ENCODE measurements around the gene ALOX5AP. TPM values are rescaled to one million over a fixed set of nuclear protein-coding genes. Genes with fewer than 3 reads are reported as not detected.
"Not testable (repeated sequence)": the region's sequence is repeated elsewhere in the genome, so short reads cannot be mapped to it uniquely, and the experiment has no call there.

Gene ALOX5AP
- total and polyA plus RNA-seq, 4 experiments from 2014 or later: 53.7 to 569 (median 215) TPM

DNA sequence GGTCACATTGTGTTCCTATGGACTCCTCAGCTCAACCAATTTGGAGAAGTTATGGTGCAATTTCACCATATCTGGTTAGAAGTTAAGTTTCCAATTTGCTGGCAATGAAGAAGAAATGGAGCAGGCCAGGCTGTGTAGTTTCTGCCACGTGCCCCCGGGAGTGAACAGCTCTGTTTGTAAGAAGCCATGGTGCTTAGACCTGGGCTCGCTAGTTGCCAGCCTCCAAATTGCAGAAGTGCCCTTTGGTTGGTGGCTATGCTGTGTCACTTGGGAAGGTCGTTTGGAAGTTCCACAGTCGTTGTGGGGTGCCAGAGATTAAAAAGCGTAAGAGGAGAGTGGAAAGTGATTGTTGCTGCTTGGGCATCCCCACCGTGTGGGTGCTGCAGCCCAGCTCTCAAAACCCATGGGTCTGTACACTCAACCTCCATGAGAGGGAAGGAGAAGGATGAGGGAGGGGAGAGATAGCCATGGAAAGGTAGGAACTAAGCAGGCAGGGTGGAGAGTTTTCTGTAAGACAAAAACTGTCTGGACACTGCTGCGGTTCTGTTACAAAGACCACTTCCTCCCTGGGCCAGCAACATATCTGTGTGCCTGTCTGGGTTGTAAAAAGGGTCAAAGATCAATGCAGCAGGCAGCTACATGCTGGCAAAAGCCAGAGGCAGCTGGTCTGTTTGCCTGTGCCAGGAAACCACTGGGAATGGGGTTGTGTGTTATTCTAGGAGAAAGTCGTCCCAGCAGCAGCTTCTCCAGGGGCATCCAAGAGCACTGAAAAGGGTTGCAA, 10.8 kb downstream of the ALOX5AP start:
- no peaks in the 10 kb centered on the region for H3K27me3 Mint-ChIP-seq
- Histone ChIP-seq H3K27me3 (ENCODE audit: insufficient read depth, low read length) (no peaks in the 10 kb centered on the region), H3K27ac (ENCODE audit: low read depth, low read length) (no peak overlapping the region), H3K36me3 (ENCODE audit: insufficient read depth, low read length) (peaks cover 46% of the 10 kb centered on the region), H3K4me3 (ENCODE audit: low read length in 2 of 2) (no peak overlapping the region), H3K9me3 (ENCODE audit: control insufficient read depth in 1 of 2, low read length in 2 of 2) (no peaks in the 10 kb centered on the region), H3K4me1 (ENCODE audit: insufficient read depth, low read length) (peaks cover 47% of the 10 kb centered on the region)
- no peak for DNase-seq
- H3K27ac Mint-ChIP-seq: peak overlapping the region; percentile 44 to 94 (median 84)
- H3K4me3 Mint-ChIP-seq: peak overlapping the region in 2 of 8 donors; percentile 4 to 23
- intact Hi-C loops (cut with micrococcal nuclease): no loop called here
- peaks cover 0 to 5% (median 0%) of the 10 kb centered on the region in 8 donors for H3K9me3 Mint-ChIP-seq
- H3K36me3 Mint-ChIP-seq: peaks cover 51 to 53% of the 10 kb centered on the region in 2 donors
- POLR2A ChIA-PET (ENCODE audit: partially characterized antibody): interaction anchor here (1.0 to 3.5 kb wide), 4 partner anchors 11 to 49 kb away, joined by 3 to 19 read pairs (median 3); partner anchors contain the start of gene ALOX5AP
- CTCF ChIA-PET (ENCODE audit: partially characterized antibody): interaction anchor here (0.8 kb wide), 1 partner anchor 13 kb away, joined by 3 read pairs; no protein-coding TSS in a partner anchor
- H3K4me1 Mint-ChIP-seq: peaks cover 32 to 64% (median 47%) of the 10 kb centered on the region in 4 donors

DNA sequence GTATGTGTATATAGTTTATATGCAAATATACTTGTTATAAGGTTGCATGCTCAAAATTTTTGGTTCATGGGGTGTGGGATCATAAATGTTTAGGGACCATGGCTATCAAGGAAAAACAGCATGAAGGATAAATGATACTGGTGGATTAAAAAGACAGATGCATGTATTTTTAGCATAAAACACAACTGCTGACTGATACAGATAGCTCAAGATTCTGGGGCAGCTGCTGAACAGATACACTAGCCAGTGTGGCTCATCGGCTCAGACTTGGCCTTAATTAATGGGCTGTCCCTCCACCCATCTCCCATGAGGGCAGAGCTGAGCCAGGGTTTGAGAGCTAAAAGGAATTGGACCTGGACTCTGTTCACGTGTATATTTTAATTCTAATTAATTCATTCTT, 11.4 kb downstream of the ALOX5AP start:
- Mint-ChIP-seq H3K27ac (peak overlapping the region in 1 of 7 donors; percentile 18), H3K9me3 (peaks cover 0 to 5% (median 0%) of the 10 kb centered on the region in 8 donors), H3K4me3 (no peak overlapping the region), H3K4me1 (peaks cover 32 to 64% (median 49%) of the 10 kb centered on the region in 4 donors), H3K36me3 (peaks cover 56 to 57% of the 10 kb centered on the region in 2 donors), H3K27me3 (no peaks in the 10 kb centered on the region)
- ChIA-PET POLR2A (ENCODE audit: partially characterized antibody) (interaction anchor here (1.0 to 1.2 kb wide), 3 partner anchors 29 to 50 kb away, joined by 3 read pairs; no protein-coding TSS in a partner anchor), CTCF (ENCODE audit: partially characterized antibody) (interaction anchor here (0.8 kb wide), 1 partner anchor 12 kb away, joined by 3 read pairs; no protein-coding TSS in a partner anchor)
- H3K9me3 ChIP-seq (ENCODE audit: control insufficient read depth in 1 of 2, low read length in 2 of 2): no peaks in the 10 kb centered on the region
- H3K27ac ChIP-seq (ENCODE audit: low read depth, low read length): no peak overlapping the region
- no peak for DNase-seq
- no peak overlapping the region for H3K4me3 ChIP-seq (ENCODE audit: low read length in 2 of 2)
- peaks cover 47% of the 10 kb centered on the region for H3K4me1 ChIP-seq (ENCODE audit: insufficient read depth, low read length)
- H3K36me3 ChIP-seq (ENCODE audit: insufficient read depth, low read length): peaks cover 50% of the 10 kb centered on the region
- no peaks in the 10 kb centered on the region for H3K27me3 ChIP-seq (ENCODE audit: insufficient read depth, low read length)
- intact Hi-C loops (cut with micrococcal nuclease): no loop called here

DNA sequence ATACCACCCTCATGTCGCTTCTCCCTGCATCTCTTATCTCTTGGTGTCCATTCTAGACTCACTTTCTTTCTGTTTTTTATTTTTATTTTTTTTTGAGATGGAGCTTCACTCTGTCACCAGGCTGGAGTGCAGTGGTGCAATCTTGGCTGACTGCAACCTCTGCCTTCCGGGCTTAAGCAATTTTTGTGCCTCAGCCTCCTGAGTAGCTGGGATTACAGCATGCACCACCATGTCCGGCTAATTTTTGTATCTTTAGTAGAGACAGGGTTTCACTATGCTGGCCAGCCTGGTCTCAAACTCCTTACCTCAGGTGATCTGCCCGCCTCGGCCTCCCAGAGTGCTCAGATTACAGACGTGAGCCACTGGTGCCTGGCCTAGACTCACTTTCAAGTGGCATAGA, 12.5 kb downstream of the ALOX5AP start:
- Histone ChIP-seq H3K36me3 (ENCODE audit: insufficient read depth, low read length) (peaks cover 60% of the 10 kb centered on the region), H3K4me1 (ENCODE audit: insufficient read depth, low read length) (peaks cover 38% of the 10 kb centered on the region)
- DNase-seq; H3K27ac ChIP-seq (ENCODE audit: low read depth, low read length); H3K9me3 Mint-ChIP-seq; H3K27me3 ChIP-seq (ENCODE audit: insufficient read depth, low read length); CTCF ChIA-PET (ENCODE audit: partially characterized antibody); H3K27me3 Mint-ChIP-seq; H3K9me3 ChIP-seq (ENCODE audit: control insufficient read depth in 1 of 2, low read length in 2 of 2); H3K4me3 Mint-ChIP-seq; intact Hi-C loops (cut with micrococcal nuclease); H3K4me3 ChIP-seq (ENCODE audit: low read length in 2 of 2): not testable (repeated sequence)
- peaks cover 31 to 55% (median 48%) of the 10 kb centered on the region in 4 donors for H3K4me1 Mint-ChIP-seq
- H3K36me3 Mint-ChIP-seq: peaks cover 62 to 66% of the 10 kb centered on the region in 2 donors
- H3K27ac Mint-ChIP-seq: peak overlapping the region in 2 of 7 donors; percentile 41 to 75
- POLR2A ChIA-PET (ENCODE audit: partially characterized antibody): interaction anchor here (0.6 kb wide), 1 partner anchor 130 kb away, joined by 3 read pairs; the partner anchor contains the start of gene USPL1

DNA sequence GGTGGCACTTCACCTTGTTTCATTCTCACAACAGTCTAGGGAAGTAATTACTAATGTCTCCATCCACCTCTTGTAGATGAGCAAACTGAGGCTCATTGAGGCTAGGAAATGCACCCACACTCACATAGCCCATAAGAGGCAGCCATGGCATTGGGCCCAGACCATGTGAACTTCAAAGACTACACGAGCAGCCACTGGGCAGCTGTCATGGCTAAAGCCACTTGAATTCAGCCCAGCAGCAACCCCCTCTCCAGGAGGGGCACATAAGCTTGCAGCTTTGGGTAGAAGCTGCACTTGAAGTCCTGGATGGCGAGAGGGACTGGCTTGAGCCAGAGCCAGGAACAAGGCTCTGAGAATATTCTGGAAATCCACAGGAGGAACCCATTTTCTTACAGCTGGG, 13.4 kb downstream of the ALOX5AP start:
- peak overlapping the region in 1 of 7 donors; percentile 37 for H3K27ac Mint-ChIP-seq
- intact Hi-C loops (cut with micrococcal nuclease): no loop called here
- CTCF ChIA-PET (ENCODE audit: partially characterized antibody): no interaction called here
- DNase-seq: no peak
- Histone ChIP-seq H3K27me3 (ENCODE audit: insufficient read depth, low read length) (no peaks in the 10 kb centered on the region), H3K27ac (ENCODE audit: low read depth, low read length) (no peak overlapping the region), H3K4me3 (ENCODE audit: low read length in 2 of 2) (no peak overlapping the region), H3K4me1 (ENCODE audit: insufficient read depth, low read length) (peaks cover 29% of the 10 kb centered on the region), H3K36me3 (ENCODE audit: insufficient read depth, low read length) (peaks cover 69% of the 10 kb centered on the region), H3K9me3 (ENCODE audit: control insufficient read depth in 1 of 2, low read length in 2 of 2) (no peaks in the 10 kb centered on the region)
- POLR2A ChIA-PET (ENCODE audit: partially characterized antibody): no interaction called here
- peaks cover 62 to 73% of the 10 kb centered on the region in 2 donors for H3K36me3 Mint-ChIP-seq
- H3K4me3 Mint-ChIP-seq: no peak overlapping the region
- H3K9me3 Mint-ChIP-seq: peaks cover 0 to 3% (median 0%) of the 10 kb centered on the region in 8 donors
- H3K27me3 Mint-ChIP-seq: no peaks in the 10 kb centered on the region
- peaks cover 24 to 52% (median 40%) of the 10 kb centered on the region in 4 donors for H3K4me1 Mint-ChIP-seq

DNA sequence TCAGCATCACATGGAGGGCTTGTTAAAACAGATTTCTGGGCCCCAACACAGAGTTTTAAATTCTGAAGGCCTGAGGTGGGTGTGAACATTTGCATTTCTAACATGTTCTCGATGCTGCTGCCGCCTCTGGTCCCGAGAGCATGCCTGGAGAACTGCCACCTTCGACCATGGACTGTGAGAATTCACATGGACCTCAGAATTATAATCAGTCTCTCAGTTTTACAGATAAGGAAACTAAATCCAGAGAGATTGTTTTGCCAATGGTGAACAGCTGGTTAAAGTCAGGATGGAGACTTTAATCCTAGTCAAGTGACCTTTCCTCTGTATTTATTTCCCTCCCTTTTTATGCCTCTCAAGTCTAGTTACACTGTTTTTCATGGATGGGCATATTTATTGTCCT, 14.7 kb downstream of the ALOX5AP start:
- DNase-seq: no peak
- Mint-ChIP-seq H3K9me3 (peaks cover 0 to 3% (median 0%) of the 10 kb centered on the region in 8 donors), H3K4me3 (no peak overlapping the region), H3K36me3 (peaks cover 56 to 62% of the 10 kb centered on the region in 2 donors), H3K27ac (peak overlapping the region in 2 of 7 donors; percentile 6 to 70), H3K27me3 (no peaks in the 10 kb centered on the region), H3K4me1 (peaks cover 14 to 38% (median 28%) of the 10 kb centered on the region in 4 donors)
- Histone ChIP-seq H3K4me3 (ENCODE audit: low read length in 2 of 2) (no peak overlapping the region), H3K4me1 (ENCODE audit: insufficient read depth, low read length) (peaks cover 16% of the 10 kb centered on the region), H3K36me3 (ENCODE audit: insufficient read depth, low read length) (peaks cover 64% of the 10 kb centered on the region), H3K27ac (ENCODE audit: low read depth, low read length) (no peak overlapping the region), H3K27me3 (ENCODE audit: insufficient read depth, low read length) (no peaks in the 10 kb centered on the region), H3K9me3 (ENCODE audit: control insufficient read depth in 1 of 2, low read length in 2 of 2) (no peaks in the 10 kb centered on the region)
- ChIA-PET POLR2A (ENCODE audit: partially characterized antibody) (no interaction called here), CTCF (ENCODE audit: partially characterized antibody) (no interaction called here)
- intact Hi-C loops (cut with micrococcal nuclease): no loop called here

DNA sequence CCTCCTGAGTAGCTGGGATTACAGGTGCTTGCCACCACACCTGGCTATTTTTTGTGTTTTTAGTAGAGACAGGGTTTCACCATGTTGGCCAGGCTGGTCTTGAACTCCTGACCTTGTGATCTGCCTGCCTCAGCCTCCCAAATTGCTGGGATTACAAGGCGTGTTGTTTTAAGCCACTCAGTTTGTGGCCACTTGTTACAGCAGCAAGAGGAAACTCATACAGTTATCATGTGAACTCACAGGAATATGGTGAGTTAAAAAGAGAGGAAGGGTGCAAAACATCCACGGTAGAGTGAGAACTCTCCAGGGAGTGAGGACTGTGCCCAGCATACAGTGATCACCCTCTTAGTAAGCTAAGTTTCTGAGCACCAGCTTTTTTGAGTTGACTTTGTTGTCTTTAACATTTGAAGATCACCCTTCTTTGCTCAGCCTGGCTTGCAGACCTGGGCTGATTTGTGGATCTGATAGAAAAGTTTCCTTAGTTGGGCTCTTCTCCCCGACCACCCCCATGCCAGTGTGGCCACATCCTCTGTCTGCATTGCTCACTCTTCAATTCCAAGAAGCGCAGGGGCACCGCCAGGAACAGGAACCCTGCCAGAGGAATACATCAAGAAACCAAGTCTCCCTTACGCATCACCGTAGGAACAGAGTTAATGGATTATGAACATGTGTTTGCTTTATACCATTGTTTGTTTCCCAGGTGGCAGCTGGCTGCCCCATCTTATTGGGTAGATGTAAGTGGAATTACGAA, 16.0 kb downstream of the ALOX5AP start:
- peaks cover 49 to 50% of the 10 kb centered on the region in 2 donors for H3K36me3 Mint-ChIP-seq
- peak overlapping the region in 3 of 7 donors; percentile 17 to 57 (median 29) for H3K27ac Mint-ChIP-seq
- Histone ChIP-seq H3K27ac (ENCODE audit: low read depth, low read length) (no peak overlapping the region), H3K27me3 (ENCODE audit: insufficient read depth, low read length) (no peaks in the 10 kb centered on the region), H3K9me3 (ENCODE audit: control insufficient read depth in 1 of 2, low read length in 2 of 2) (no peaks in the 10 kb centered on the region), H3K4me1 (ENCODE audit: insufficient read depth, low read length) (peaks cover 3% of the 10 kb centered on the region), H3K36me3 (ENCODE audit: insufficient read depth, low read length) (peaks cover 63% of the 10 kb centered on the region), H3K4me3 (ENCODE audit: low read length in 2 of 2) (no peak overlapping the region)
- DNase-seq: no peak
- peaks cover 4 to 25% (median 15%) of the 10 kb centered on the region in 4 donors for H3K4me1 Mint-ChIP-seq
- no peak overlapping the region for H3K4me3 Mint-ChIP-seq
- intact Hi-C loops (cut with micrococcal nuclease): no loop called here
- ChIA-PET CTCF (ENCODE audit: partially characterized antibody) (no interaction called here), POLR2A (ENCODE audit: partially characterized antibody) (no interaction called here)
- H3K9me3 Mint-ChIP-seq: peaks cover 0 to under 1% (median 0%) of the 10 kb centered on the region in 8 donors
- H3K27me3 Mint-ChIP-seq: no peaks in the 10 kb centered on the region
